ENCODE measurements around the gene JAK3.
"Not testable (repeated sequence)": the region's sequence is repeated elsewhere in the genome, so short reads cannot be mapped to it uniquely, and the experiment has no call there.

The JAK3 gene

GRCh38 chr19:17847538-17848366 is at the start of gene JAK3:
Gene JAK3, minus strand, starts transcription at chr19:17847982. Its CDS starts 3,565 bp downstream, at chr19:17844417.
- peak; percentile 38 for DNase-seq (ENCODE audit: low read depth)

GRCh38 chr19:17893766-17894165 is 46.0 kb upstream of the JAK3 start:
- DNase-seq (ENCODE audit: low read depth), result no peak

- no peak for DNase-seq (ENCODE audit: low read depth)
These were observed 41.9 kb upstream of the JAK3 start for GRCh38 chr19:17889609-17890214.

- DNase-seq (ENCODE audit: low read depth), result no peak
These were observed 40.5 kb upstream of the JAK3 start for GRCh38 chr19:17888260-17888659.

GRCh38 chr19:17887221-17887620 is 39.4 kb upstream of the JAK3 start:
- not testable (repeated sequence) for DNase-seq (ENCODE audit: low read depth)

- no peak for DNase-seq (ENCODE audit: low read depth)
These were observed 38.7 kb upstream of the JAK3 start for GRCh38 chr19:17886515-17886914.

- no peak for DNase-seq (ENCODE audit: low read depth)
These were observed 36.0 kb upstream of the JAK3 start for GRCh38 chr19:17883627-17884410.

- DNase-seq (ENCODE audit: low read depth), result no peak
These were observed 33.9 kb upstream of the JAK3 start for GRCh38 chr19:17881701-17882100.

GRCh38 chr19:17879466-17879865 is 31.7 kb upstream of the JAK3 start:
- no peak for DNase-seq (ENCODE audit: low read depth)

GRCh38 chr19:17877696-17878095 is 29.9 kb upstream of the JAK3 start:
- DNase-seq (ENCODE audit: low read depth), result no peak

- no peak for DNase-seq (ENCODE audit: low read depth)
These were observed 27.0 kb upstream of the JAK3 start for GRCh38 chr19:17874758-17875135.

- no peak for DNase-seq (ENCODE audit: low read depth)
These were observed 26.3 kb upstream of the JAK3 start for GRCh38 chr19:17873786-17874757.

- no peak for DNase-seq (ENCODE audit: low read depth)
These were observed 24.6 kb upstream of the JAK3 start for GRCh38 chr19:17872251-17873001.

- DNase-seq (ENCODE audit: low read depth), result no peak
These were observed 24.1 kb upstream of the JAK3 start, which contains the start of gene SLC5A5 for GRCh38 chr19:17871878-17872250. Gene SLC5A5, plus strand, starts transcription at chr19:17871945. Its CDS starts 375 bp downstream, at chr19:17872320.

- DNase-seq (ENCODE audit: low read depth), result no peak
These were observed 23.5 kb upstream of the JAK3 start for GRCh38 chr19:17871032-17871877.

GRCh38 chr19:17869114-17869608 is 21.4 kb upstream of the JAK3 start:
- DNase-seq (ENCODE audit: low read depth), result no peak

- DNase-seq (ENCODE audit: low read depth), result no peak
These were observed 20.9 kb upstream of the JAK3 start for GRCh38 chr19:17868669-17869068.

- DNase-seq (ENCODE audit: low read depth), result no peak
These were observed 19.2 kb upstream of the JAK3 start for GRCh38 chr19:17866964-17867486.

- DNase-seq (ENCODE audit: low read depth), result no peak
These were observed 18.7 kb upstream of the JAK3 start for GRCh38 chr19:17866312-17866963.

All from fibroblast of the conjunctiva (primary cell).